Renal cortex interstitium (tissue), 11 donors: Measurements from ENCODE around the gene TMEM126A. TPM values are rescaled to one million over a fixed set of nuclear protein-coding genes. Genes with fewer than 3 reads are reported as not detected.
"Not testable (repeated sequence)": the region's sequence is repeated elsewhere in the genome, so short reads cannot be mapped to it uniquely, and the experiment has no call there.

ENCODE experiments used
- DNase-seq, 11 donors: peaks; one replicate each; pipeline ENCODE4 v3.0.0-alpha.2; 2013; ENCODE audit warnings: low read depth in 9 of 11, low spot score in 4 of 11; ENCODE audit errors: extremely low read depth in 1 of 11
- polyA plus RNA-seq, 3 donors: library from polyadenylated mRNA; unstranded; fragments of 120-200 nt; gene quantifications; one replicate each; pipeline ENCODE4 v1.2.1, GENCODE V29; 2013; ENCODE audit not compliant: insufficient read length in 3 of 3

The TMEM126A gene
- polyA plus RNA-seq, 3 donors = 31.3 to 39.3 (median 33.3) TPM

- DNase-seq = no peak
Observed at GRCh38 chr11:85643191-85643614, 4.6 kb upstream of the TMEM126A start.

- no peak for DNase-seq
Observed at GRCh38 chr11:85647078-85647477, 689 bp upstream of the TMEM126A start.

- no peak for DNase-seq
Observed at GRCh38 chr11:85651118-85651517, 3.4 kb downstream of the TMEM126A start.

GRCh38 chr11:85652786-85653447 is 5.2 kb downstream of the TMEM126A start:
- no peak for DNase-seq

- DNase-seq = not testable (repeated sequence)
Observed at GRCh38 chr11:85654343-85654742, 6.6 kb downstream of the TMEM126A start.

GRCh38 chr11:85656777-85657176 is 9.0 kb downstream of the TMEM126A start:
- no peak for DNase-seq

GRCh38 chr11:85658180-85658579 is 10.4 kb downstream of the TMEM126A start:
- no peak for DNase-seq

GRCh38 chr11:85661972-85662664 is 14.4 kb downstream of the TMEM126A start:
- DNase-seq = no peak

- no peak for DNase-seq
Observed at GRCh38 chr11:85663080-85663752, 15.4 kb downstream of the TMEM126A start.

GRCh38 chr11:85663753-85664614 is 16.2 kb downstream of the TMEM126A start:
- peak in 9 of 11 donors; percentile 68 to 77 (median 71) for DNase-seq

GRCh38 chr11:85664615-85665481 is 17.1 kb downstream of the TMEM126A start, which contains the start of gene CREBZF:
CREBZF (minus strand) TSS chr11:85665129; CDS start chr11:85664875, 254 bp downstream.
- DNase-seq = peak; percentile 88 to 95 (median 93)

GRCh38 chr11:85665733-85666132 is 18.0 kb downstream of the TMEM126A start:
- no peak for DNase-seq

- no peak for DNase-seq
Observed at GRCh38 chr11:85666687-85667086, 18.9 kb downstream of the TMEM126A start.

GRCh38 chr11:85668157-85668556 is 20.4 kb downstream of the TMEM126A start:
- no peak for DNase-seq

GRCh38 chr11:85670949-85671663 is 23.3 kb downstream of the TMEM126A start:
- not testable (repeated sequence) for DNase-seq

- no peak for DNase-seq
Observed at GRCh38 chr11:85672105-85672902, 24.5 kb downstream of the TMEM126A start.

- DNase-seq = no peak
Observed at GRCh38 chr11:85673393-85673792, 25.6 kb downstream of the TMEM126A start.
